ENCODE results near the gene PSORS1C1.

PSORS1C1 gene

GRCh38 chr6:31125586-31126363, 11.2 kb downstream of the PSORS1C1 start:
- no peak for DNase-seq (ENCODE audit: low read depth in 1 of 2, low spot score in 1 of 2)
- H3K4me3 ChIP-seq (replicated peaks; ENCODE audit: insufficient read depth, low read length): no peak overlapping the region
- no peak overlapping the region for H3K27ac ChIP-seq (replicated peaks)
- peaks cover 5% of the 10 kb centered on the region for H3K27me3 ChIP-seq (ENCODE audit: insufficient read depth, poor library complexity, severe bottlenecking)
- TF ChIP-seq SPI1 (IDR thresholded peaks at IDR 0.05; ENCODE audit: borderline replicate concordance, low read depth) (no peak), GABPA (IDR thresholded peaks at IDR 0.05; ENCODE audit: low read depth) (no peak), CTCF (IDR thresholded peaks at IDR 0.05; ENCODE audit: insufficient read depth, low read length) (no peak), POLR2AphosphoS5 (IDR thresholded peaks at IDR 0.05; ENCODE audit: low read depth) (no peak), REST (IDR thresholded peaks at IDR 0.05; ENCODE audit: insufficient replicate concordance, low read depth) (no peak)

- TF ChIP-seq GABPA (IDR thresholded peaks at IDR 0.05; ENCODE audit: low read depth) (no peak), REST (IDR thresholded peaks at IDR 0.05; ENCODE audit: insufficient replicate concordance, low read depth) (no peak), CTCF (IDR thresholded peaks at IDR 0.05; ENCODE audit: insufficient read depth, low read length) (no peak), SPI1 (IDR thresholded peaks at IDR 0.05; ENCODE audit: borderline replicate concordance, low read depth) (no peak), POLR2AphosphoS5 (IDR thresholded peaks at IDR 0.05; ENCODE audit: low read depth) (no peak)
- H3K4me3 ChIP-seq (replicated peaks; ENCODE audit: insufficient read depth, low read length): no peak overlapping the region
- peaks cover 5% of the 10 kb centered on the region for H3K27me3 ChIP-seq (ENCODE audit: insufficient read depth, poor library complexity, severe bottlenecking)
- no peak for DNase-seq (ENCODE audit: low read depth in 1 of 2, low spot score in 1 of 2)
- no peak overlapping the region for H3K27ac ChIP-seq (replicated peaks)
Measured at GRCh38 chr6:31126396-31127175, 12.0 kb downstream of the PSORS1C1 start.

- Histone ChIP-seq H3K4me3 (replicated peaks; ENCODE audit: insufficient read depth, low read length) (no peak overlapping the region), H3K27me3 (ENCODE audit: insufficient read depth, poor library complexity, severe bottlenecking) (peaks cover 5% of the 10 kb centered on the region), H3K27ac (replicated peaks) (no peak overlapping the region)
- DNase-seq (ENCODE audit: low read depth in 1 of 2, low spot score in 1 of 2): peak; percentile 17 to 40
- TF ChIP-seq REST (IDR thresholded peaks at IDR 0.05; ENCODE audit: insufficient replicate concordance, low read depth) (no peak), CTCF (IDR thresholded peaks at IDR 0.05; ENCODE audit: insufficient read depth, low read length) (peak; percentile 84)
Measured at GRCh38 chr6:31128093-31128676, 13.6 kb downstream of the PSORS1C1 start.

Data from HL-60 (cell line).